Measurements from ENCODE around the gene STARD13.

GRCh38 chr13:33175991-33176390, 109.6 kb downstream of the STARD13 start:
- TF ChIP-seq GATA3 (IDR thresholded peaks at IDR 0.05; ENCODE audit: low read depth, low read length), result no peak
- TF ChIP-seq GATA2 (IDR thresholded peaks at IDR 0.05; ENCODE audit: low read depth, low read length), result no peak
